HG03469 (cell line): ENCODE measurements around the gene GPRC5D.

Source experiments
- ATAC-seq: cut with Tn5 transposase; IDR thresholded peaks from one replicate; pipeline ENCODE4 v1.9.1; 2021; ENCODE audit warnings: mild to moderate bottlenecking, moderate library complexity, moderate number of reproducible peaks; ENCODE audit not compliant: unreplicated experiment

GPRC5D gene

DNA sequence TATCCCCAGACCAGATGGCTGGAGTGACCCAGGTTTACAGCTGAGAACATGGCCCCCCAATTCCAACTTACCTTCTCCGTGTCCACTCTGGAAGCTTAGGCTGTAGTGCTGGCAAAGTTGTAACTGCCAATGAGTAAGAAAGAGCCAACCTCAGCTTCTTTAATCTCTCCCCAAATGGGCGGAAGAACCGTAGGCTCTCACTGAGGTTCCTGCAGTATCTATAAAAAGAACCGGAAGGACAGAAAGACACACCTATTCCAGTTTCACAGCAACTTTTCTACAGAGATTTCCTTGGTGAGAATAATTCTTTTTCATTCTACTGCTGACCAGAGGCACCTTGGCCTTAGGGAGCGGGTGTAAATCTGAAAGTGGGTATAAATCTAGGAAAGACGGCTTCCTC is at the start of gene GPRC5D:
Gene GPRC5D, minus strand, starts transcription at position 135 of the 400 bp plus-strand sequence. CDS start 1,786 bp downstream, outside the sequence.
- ATAC-seq = no peak

DNA sequence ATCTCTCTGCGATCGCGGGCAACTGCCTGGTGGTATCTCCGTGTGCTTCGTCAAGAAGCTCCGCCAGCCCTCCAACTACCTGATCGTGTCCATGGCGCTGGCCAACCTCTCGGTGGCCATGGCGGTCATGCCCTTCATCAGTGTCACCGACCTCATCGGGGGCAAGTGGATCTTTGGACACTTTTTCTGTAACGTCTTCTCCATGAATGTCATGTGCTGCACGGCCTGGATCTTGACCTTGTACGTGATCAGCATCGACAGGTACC is 49.7 kb upstream of the GPRC5D start:
- ATAC-seq = no peak

DNA sequence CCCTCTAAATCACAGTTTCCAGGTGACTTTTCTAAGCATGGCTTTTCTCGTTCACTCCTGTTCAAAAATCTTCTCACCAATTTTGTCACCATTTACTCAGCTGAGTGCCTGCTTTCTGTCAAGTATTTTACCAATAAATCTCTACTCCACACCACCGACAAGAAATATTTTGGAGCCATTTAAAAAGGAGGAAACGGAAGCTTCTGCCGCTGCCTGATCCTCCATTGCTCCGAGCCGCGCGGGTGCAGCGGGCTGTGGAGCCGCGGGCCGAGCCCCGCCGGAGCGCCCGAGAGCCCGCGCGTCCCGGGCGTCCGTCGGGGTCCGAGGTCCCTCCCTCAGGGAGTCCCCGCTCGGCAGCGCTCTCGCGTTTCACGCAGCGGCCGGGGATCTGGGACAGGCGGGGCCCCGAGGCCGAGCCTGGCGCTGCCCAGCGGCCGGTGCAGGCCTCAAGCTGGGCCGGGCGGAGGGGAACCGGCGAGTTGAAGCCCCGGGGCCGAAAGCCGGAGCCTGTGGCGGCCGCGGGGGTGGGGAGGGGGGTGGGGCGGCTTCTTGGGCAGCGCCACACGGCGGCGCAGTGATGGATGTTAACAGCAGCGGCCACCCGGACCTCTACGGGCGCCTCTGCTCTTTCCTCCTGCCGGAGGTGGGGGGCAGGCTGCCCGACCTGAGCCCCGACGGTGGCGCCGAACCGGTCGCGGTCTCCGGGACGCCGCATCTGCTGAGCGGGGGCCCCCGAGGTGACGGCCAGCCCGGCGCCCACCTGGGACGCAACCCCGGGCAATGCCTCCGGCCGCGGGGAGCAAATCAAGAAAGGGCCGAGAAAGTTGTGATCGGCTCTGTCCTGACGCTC is 49.2 kb upstream of the GPRC5D start:
- ATAC-seq = no peak

DNA sequence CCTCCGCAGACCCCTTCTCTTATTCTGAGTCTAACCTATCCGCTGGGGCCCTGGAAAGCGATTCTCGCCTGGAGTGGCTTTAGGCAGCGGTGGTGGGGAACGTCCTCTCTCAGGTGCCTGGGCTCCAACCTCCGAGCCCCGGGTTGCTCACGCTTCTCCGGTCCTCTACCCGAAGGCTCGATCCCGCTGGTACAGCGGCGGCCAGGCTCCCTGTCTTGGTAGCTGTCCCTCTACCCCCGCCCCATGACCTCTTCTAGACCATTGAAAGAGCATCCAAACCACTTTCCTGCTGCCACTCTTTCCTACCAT is 48.6 kb upstream of the GPRC5D start:
- no peak for ATAC-seq

DNA sequence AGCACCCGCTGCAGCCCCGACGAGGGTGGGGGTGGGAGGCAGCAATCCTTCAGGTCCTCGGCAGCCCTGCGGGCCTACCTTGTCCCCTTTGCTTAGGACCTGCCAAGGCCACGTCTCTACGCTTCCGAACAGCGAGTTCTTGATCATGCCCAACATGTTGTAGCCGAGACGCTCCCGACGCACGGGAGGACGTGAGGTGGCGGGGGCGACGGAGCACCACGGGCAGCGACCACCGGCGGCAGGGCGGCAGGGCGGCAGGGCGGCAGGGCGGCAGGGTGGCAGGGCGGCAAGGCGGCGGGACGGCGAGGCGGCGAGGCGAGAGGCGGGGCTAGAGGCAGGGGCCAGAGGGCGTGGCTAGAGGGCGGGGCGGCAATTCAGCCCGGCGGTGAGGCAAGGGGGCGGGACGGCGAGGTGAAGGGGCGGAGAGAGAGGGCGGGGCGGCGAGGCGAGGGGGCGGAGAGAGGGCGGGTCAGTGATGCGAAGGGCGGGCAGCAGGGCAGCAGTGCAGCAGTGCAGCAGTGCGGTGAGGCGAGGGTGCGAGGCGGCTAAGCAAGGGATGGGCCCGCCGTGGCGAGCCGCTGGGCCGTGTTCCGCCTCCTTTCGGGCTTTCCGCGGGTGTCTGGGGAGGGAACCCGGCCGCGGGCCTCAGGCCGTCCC is 48.1 kb upstream of the GPRC5D start, which contains the start of gene HEBP1:
Gene HEBP1, minus strand, starts transcription at position 307 of the 657 bp plus-strand sequence. Its CDS starts 151 bp downstream, at position 156.
- ATAC-seq = peak; percentile 64

DNA sequence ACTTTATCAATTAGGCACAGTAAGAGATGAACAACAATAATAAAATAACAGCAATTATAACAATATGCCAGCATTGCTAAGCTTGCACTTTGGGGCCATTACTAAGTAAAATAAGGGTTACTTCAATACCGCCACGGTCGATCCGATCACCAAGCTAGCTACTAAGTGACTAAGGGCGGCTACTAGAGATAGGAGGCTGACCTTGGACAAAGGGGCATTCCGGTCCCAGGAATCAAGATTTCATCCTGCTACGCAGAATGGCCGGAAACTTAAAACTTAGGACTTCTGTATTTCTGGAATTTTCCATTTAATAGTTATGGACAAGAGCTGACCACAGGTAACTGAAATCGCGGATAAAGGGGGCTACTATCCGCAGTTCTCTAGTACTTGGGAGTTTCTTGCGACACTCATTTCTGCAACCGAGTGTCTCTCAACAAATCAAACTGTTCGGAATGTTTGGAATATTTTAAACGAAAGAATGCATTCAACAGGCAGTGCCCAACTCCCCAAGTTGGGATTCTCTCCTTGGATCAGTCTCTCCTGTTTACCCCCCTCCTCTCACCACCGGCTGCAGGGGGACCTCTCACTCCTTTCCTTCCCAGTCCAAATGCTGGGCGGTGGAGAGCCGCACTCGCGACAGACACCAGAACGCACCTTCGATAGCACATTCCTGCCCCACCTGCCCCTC is 47.4 kb upstream of the GPRC5D start:
- no peak for ATAC-seq

DNA sequence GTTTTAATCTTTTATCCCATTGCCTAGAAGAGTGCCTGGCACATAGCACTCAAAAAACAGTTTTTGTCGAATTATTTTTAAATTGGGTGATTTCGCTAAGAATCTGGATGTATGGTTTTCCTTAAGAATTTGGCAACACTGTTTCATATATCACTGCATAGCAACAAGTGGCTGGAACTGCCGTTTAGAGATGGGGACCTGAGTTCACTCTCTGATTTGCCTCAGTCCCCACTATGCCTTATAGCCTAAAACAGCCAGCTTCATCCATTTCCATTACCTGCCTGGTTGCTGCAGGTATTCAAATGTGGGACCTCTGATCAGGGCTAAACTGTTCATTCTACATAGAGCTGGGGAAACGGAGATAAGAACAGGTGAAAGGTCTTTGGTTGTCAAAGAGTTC is 46.3 kb upstream of the GPRC5D start:
- no peak for ATAC-seq

DNA sequence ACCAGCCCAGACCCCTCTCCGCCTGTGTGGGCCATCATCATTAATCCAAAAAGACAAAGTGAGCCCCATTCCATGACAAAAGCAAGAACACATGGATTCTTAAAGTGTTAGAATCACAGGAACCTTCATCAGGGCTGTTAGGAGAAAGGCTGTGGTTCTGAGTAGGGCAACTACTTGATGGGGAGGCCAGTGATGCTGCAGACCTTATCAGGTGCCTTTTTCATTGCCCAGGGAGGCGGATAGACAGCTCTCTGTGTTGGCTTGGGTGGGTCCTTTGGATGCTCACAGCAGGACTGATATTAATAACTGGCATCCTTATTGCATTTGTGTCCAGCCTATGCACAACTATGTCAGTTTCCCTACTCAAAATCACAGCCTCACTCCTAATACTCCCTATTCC is 45.8 kb upstream of the GPRC5D start:
- no peak for ATAC-seq

DNA sequence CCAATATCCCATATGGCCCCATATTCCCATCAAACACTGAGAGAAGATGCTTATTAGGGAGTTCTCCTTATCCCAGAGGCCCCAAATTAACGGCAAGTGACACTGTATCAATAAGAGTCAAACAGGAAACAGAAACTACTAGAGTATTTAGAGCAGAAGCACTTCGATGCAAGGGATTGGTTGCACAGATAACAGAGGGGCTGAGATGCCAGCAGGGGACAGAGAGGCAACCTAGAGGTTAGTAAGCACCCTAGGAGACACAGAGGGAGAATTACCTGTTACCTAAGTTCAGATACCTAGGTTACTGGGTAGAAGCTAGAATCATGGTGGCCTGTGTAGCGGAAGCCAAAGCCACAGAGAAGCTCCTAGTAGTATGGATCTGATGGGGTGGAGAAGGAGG is 45.2 kb upstream of the GPRC5D start:
- ATAC-seq = no peak

DNA sequence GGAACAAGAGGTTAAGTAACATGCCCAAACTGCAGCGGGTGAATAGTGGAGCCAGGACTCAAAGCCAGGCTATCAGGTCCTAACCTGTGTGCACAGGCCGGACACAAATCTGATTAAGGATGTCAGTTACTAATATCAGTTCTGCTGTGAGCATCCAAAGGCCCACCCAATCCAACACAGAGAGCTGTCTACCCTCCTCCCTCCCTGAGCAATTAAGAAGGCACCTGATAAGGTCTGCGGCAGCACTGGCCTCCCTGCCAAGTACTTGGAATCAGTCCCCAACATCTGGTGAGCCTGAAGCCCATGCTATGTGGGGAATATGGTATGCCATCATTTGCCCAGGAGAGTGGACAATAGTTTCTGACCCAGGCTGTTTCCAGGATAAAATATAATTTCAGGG is 44.2 kb upstream of the GPRC5D start:
- no peak for ATAC-seq

DNA sequence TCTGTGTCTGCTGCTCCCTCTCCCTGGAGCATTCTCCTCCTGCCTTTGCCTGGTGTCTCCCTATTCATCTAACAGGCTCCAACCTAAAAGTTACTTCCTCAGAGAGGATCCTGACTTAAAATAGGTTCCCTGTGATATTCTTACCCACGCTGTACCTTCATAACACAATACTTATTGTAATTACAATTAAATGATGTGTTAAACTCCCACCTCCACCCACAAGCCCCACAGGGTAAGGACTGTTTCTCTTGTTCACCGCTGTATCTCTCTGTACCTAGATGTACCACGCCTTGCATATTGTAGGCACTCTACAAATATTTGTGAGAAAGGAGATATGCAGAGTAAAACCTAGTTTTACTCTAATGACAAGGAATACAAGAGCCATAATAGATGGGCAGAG is 43.1 kb upstream of the GPRC5D start:
- no peak for ATAC-seq

DNA sequence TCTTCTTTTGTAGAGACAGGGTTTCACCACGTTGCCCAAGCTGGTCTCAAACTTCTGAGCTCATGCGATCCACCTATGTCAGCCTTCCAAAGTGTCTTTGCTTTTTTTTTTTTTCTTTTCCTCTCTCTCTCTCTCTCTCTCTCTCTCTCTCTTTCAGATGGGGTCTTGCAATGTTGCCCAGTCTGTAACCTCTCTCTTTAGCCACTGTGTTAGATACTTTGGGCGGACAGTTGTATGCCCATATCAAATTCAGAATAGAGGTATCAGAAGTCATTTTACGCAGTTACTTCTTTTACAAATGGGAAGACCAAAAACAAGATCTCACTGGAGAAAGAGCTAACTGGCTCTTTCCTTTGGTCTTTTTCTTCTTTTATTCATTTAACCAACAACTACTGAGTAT is 41.4 kb upstream of the GPRC5D start:
- no peak for ATAC-seq

DNA sequence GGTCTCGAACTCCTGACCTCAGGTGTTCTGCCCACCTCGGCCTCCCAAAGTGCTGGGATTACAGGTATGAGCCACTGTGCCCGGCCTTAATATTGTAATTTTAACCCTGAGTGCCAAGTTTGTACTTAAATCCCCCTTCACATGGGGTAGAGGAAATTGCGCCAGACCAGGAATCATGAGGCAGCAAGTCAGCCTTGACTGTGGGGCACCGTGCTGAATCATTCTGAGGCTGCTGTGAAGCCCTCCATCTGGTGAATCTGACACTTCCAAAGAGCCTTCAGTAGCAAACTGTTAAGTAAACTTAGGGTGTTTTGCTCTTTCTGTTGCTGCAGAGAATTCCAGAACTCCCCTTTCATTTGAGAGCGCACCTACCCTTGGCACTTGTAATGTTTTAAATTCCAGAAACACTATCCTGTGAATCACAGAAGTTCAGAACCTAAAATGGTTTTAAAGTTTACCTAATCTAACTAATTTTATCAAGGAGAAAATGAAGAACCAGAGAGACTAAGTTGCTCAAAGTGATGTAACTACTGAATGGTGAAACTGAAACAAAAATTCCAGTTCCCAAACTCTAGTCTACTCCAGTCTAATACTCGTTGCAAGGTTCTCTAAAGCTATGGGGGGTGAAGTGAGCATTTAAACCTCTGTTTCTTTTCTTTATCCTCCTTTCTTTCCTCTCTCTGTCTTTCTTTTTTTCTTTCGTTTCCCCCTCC is 40.6 kb upstream of the GPRC5D start:
- ATAC-seq = no peak

DNA sequence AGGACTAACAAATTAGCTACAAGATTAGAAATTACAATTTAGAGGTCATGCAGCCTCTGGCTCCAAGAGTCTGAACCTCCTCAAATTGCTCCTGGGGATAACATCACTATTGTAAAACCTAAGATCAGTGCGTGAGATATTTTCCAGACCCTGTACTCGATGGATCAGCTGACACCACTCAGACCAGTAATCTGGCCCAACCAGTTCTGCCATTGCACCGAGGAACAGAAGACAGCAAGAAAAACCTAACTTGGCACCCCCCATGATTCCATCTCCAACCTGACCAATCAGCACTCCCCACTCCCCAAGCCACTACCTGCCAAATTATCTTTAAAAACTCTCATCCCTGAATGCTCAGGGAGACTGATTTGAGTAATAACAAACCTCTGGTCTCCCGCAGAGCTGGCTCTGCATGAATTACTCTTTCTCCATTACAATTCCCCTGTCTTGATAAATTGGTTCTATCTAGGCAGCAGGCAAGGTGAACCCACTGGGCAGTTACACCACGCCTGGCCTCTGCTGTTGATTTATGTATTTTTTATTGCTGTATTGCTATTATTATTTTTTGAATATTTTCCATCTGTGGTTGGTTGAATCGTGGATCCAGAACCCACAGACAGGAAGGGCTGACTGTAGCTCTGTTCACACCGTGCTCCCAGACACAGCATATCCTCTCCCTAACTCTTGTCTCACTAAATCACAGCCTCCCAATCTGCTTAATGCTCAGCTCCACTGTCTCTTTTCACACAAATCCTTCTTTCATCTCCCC is 38.9 kb upstream of the GPRC5D start:
- no peak for ATAC-seq

DNA sequence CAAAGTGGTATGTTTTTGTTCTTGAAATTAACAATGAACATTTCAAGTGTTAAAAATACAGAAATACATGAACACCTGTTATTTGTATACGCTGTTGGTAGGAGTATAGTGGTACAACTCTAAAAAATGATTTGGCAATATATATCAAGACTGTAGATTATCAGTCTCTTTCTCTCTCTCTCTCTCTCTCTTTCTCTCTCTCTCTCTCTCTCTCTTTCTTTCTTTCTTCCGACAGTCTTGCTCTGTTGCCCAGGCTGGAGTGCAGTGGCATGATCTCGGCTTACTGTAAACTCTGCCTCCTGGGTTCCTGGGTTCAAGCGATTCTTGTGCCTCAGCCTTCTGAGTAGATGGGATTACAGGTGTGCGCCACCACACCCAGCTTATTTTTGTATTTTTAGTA is 35.5 kb upstream of the GPRC5D start:
- ATAC-seq = no peak

DNA sequence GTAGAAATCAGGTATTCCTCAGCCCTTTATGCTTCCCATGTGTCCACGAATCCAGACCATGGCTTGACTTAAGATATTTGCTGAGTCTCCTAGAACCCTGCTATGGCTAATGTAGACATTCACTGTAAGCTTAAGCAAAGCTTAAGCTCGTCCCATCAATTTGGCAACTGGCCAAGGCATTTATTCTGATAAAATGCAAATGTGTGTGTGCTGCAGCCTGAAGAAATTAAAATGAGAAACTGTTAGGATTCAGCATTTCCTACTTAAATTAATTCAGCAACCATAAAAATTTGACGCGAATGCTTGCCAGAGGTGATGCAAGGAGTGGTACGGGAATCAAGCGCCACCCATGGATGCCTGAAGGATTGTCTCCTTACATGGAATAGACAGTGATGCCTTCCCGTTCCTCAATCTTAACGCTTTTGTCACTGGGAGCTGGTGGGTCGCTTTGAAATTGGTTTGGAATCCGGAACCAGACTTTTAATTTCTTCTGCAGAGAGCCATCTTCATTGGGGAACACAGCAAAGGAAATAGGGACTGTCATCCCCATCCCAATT is 34.9 kb upstream of the GPRC5D start:
- ATAC-seq = no peak

DNA sequence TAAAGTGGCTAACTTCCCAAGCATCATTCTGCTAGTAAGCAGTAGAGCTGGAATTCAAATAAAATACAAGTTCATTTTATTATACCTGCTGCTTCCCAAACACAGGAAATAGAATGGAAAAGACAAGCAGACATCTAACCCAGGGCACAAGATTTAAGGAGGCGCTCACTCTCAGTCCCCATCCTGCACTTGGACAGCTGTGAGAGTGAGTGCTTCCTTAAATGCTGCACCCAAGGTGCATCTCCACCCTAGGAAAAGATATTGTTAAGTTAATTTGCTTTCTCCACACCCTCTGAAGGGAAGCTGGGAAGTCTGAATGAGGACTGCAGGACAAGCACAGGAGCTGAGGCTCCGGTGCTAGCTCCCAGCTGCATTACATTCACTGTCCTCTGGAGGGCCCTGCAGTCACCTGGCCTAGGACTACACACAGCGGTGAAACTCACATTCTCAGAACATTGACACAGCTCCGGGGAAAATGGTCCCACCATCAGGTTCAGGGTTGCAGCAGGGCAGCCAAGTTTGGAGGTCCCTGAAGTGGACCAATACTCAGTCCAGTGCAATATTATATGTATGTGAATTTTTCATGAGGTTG is 33.9 kb upstream of the GPRC5D start:
- no peak for ATAC-seq

DNA sequence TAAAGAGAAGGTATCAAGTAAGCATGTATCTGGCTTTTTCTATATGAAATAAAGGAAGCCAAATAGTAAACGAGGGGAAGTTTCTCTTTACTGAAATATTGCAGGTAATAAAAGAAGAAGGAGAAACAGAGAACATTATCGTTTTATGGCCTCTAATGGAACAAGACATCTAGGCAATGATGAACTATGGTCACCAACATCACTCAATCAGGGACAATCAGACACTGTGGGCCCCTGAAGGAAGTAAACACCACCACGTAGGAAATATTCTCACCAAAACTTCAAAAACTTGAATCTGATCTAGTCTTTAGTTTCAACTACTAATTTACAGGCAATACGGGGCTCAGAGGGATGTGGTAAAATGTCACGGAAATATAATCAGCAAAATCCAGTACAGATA is 32.2 kb upstream of the GPRC5D start:
- no peak for ATAC-seq

DNA sequence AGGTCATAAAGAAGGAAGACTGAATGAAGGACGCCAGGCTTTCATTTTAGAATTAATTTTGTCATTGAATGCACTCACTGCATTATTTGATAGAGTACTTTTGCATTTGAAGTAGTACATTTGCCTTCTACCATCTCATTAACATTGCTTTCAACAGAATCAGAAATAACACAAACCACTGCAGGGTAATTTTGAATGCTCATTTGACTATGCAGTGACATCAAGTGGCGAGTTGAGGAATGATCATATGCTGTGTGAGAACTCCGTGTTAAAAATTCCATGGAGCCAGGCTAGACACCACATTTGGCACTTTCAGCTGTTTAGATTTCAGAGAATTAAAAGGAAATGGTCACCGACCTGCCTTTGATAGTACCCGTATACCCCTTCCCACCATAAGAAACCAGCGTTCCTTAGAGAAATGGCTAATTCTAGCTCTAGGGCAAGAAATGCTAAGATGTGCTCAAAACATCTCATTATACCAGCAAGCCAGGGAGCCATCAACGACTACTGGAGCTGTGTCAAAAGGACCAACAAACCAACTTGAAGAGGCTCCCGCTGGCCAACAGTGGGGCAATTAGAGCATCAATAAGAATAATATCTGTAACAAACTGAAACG is 31.6 kb upstream of the GPRC5D start:
- ATAC-seq = no peak

DNA sequence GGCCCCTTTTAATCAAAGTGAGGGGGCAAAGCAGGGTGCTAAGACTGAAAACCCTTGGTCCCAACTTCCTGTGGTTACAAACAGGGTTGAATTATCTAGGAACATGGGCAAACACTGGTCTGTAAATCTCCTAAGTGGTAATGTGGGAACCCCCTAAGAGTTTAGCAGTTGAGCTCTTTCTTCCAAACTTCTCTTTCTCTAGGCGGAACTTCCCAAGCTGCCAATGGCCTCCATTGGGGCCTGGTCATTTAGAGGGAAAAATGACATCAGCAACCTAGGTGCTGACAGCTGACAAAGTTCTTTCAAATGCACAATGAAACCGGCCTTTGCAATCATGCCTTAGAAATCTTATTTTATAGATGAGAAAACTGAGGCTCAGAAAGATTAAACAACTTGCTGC is 30.4 kb upstream of the GPRC5D start:
- no peak for ATAC-seq
